ENCODE measurements around the gene BTAF1.
"Not testable (repeated sequence)": the region's sequence is repeated elsewhere in the genome, so short reads cannot be mapped to it uniquely, and the experiment has no call there.

The BTAF1 gene

GRCh38 chr10:91983416-91983815 lies 59.8 kb downstream of the BTAF1 start:
- Mint-ChIP-seq H3K4me1 (ENCODE audit: low read depth) (peaks cover 39% of the 10 kb centered on the region), H3K27ac (no peak overlapping the region), H3K9me3 (no peaks in the 10 kb centered on the region), H3K27me3 (no peaks in the 10 kb centered on the region), H3K4me3 (no peak overlapping the region), H3K36me3 (ENCODE audit: low read depth) (peaks cover 89% of the 10 kb centered on the region)

- H3K4me1 Mint-ChIP-seq (ENCODE audit: low read depth), result peaks cover 39% of the 10 kb centered on the region
- H3K9me3 Mint-ChIP-seq, result no peaks in the 10 kb centered on the region
- no peaks in the 10 kb centered on the region for H3K27me3 Mint-ChIP-seq
- H3K27ac Mint-ChIP-seq, result no peak overlapping the region
- no peak overlapping the region for H3K4me3 Mint-ChIP-seq
- H3K36me3 Mint-ChIP-seq (ENCODE audit: low read depth), result peaks cover 79% of the 10 kb centered on the region
These were observed 63.9 kb downstream of the BTAF1 start for GRCh38 chr10:91987397-91988037.

GRCh38 chr10:91992031-91992430 lies 68.5 kb downstream of the BTAF1 start:
- no peaks in the 10 kb centered on the region for H3K27me3 Mint-ChIP-seq
- peaks cover 10% of the 10 kb centered on the region for H3K4me1 Mint-ChIP-seq (ENCODE audit: low read depth)
- peaks cover 63% of the 10 kb centered on the region for H3K36me3 Mint-ChIP-seq (ENCODE audit: low read depth)
- no peak overlapping the region for H3K4me3 Mint-ChIP-seq
- no peak overlapping the region for H3K27ac Mint-ChIP-seq
- no peaks in the 10 kb centered on the region for H3K9me3 Mint-ChIP-seq

GRCh38 chr10:91996266-91996665 lies 72.7 kb downstream of the BTAF1 start:
- Mint-ChIP-seq H3K27me3 (no peaks in the 10 kb centered on the region), H3K36me3 (ENCODE audit: low read depth) (peaks cover 76% of the 10 kb centered on the region), H3K27ac (no peak overlapping the region), H3K9me3 (no peaks in the 10 kb centered on the region), H3K4me1 (ENCODE audit: low read depth) (peaks cover 4% of the 10 kb centered on the region), H3K4me3 (no peak overlapping the region)

GRCh38 chr10:92001581-92001980 lies 78.0 kb downstream of the BTAF1 start:
- Mint-ChIP-seq H3K9me3 (no peaks in the 10 kb centered on the region), H3K36me3 (ENCODE audit: low read depth) (peaks cover 90% of the 10 kb centered on the region), H3K4me1 (ENCODE audit: low read depth) (no peaks in the 10 kb centered on the region), H3K27ac (no peak overlapping the region), H3K4me3 (no peak overlapping the region), H3K27me3 (no peaks in the 10 kb centered on the region)

GRCh38 chr10:92001995-92002394 lies 78.4 kb downstream of the BTAF1 start:
- H3K36me3 Mint-ChIP-seq (ENCODE audit: low read depth), result peaks cover 88% of the 10 kb centered on the region
- H3K9me3 Mint-ChIP-seq, result no peaks in the 10 kb centered on the region
- H3K4me3 Mint-ChIP-seq, result no peak overlapping the region
- no peaks in the 10 kb centered on the region for H3K4me1 Mint-ChIP-seq (ENCODE audit: low read depth)
- no peak overlapping the region for H3K27ac Mint-ChIP-seq
- H3K27me3 Mint-ChIP-seq, result no peaks in the 10 kb centered on the region

GRCh38 chr10:92003258-92003657 lies 79.7 kb downstream of the BTAF1 start:
- Mint-ChIP-seq H3K27ac (no peak overlapping the region), H3K36me3 (ENCODE audit: low read depth) (peaks cover 84% of the 10 kb centered on the region), H3K27me3 (no peaks in the 10 kb centered on the region), H3K4me1 (ENCODE audit: low read depth) (no peaks in the 10 kb centered on the region), H3K4me3 (no peak overlapping the region), H3K9me3 (no peaks in the 10 kb centered on the region)

GRCh38 chr10:92005978-92006377 lies 82.4 kb downstream of the BTAF1 start:
- Mint-ChIP-seq H3K9me3 (no peaks in the 10 kb centered on the region), H3K36me3 (ENCODE audit: low read depth) (peaks cover 80% of the 10 kb centered on the region), H3K4me3 (no peak overlapping the region), H3K27me3 (no peaks in the 10 kb centered on the region), H3K4me1 (ENCODE audit: low read depth) (peaks cover 4% of the 10 kb centered on the region), H3K27ac (no peak overlapping the region)

- H3K36me3 Mint-ChIP-seq (ENCODE audit: low read depth), result peaks cover 76% of the 10 kb centered on the region
- no peaks in the 10 kb centered on the region for H3K27me3 Mint-ChIP-seq
- no peak overlapping the region for H3K27ac Mint-ChIP-seq
- H3K4me1 Mint-ChIP-seq (ENCODE audit: low read depth), result peaks cover 9% of the 10 kb centered on the region
- no peak overlapping the region for H3K4me3 Mint-ChIP-seq
- no peaks in the 10 kb centered on the region for H3K9me3 Mint-ChIP-seq
These were observed 85.9 kb downstream of the BTAF1 start for GRCh38 chr10:92009445-92009844.

GRCh38 chr10:92010047-92010735 lies 86.6 kb downstream of the BTAF1 start:
- Mint-ChIP-seq H3K4me1 (ENCODE audit: low read depth) (peaks cover 9% of the 10 kb centered on the region), H3K27ac (no peak overlapping the region)

GRCh38 chr10:92011560-92012214 lies 88.1 kb downstream of the BTAF1 start:
- Mint-ChIP-seq H3K27me3 (no peaks in the 10 kb centered on the region), H3K9me3 (no peaks in the 10 kb centered on the region), H3K27ac (peak overlapping the region; percentile 17), H3K36me3 (ENCODE audit: low read depth) (peaks cover 75% of the 10 kb centered on the region), H3K4me1 (ENCODE audit: low read depth) (peaks cover 9% of the 10 kb centered on the region), H3K4me3 (no peak overlapping the region)

More at GRCh38 chr10:92010047-92010735, 86.6 kb downstream of the BTAF1 start:
- Mint-ChIP-seq H3K4me3 (no peak overlapping the region), H3K36me3 (ENCODE audit: low read depth) (peaks cover 76% of the 10 kb centered on the region), H3K9me3 (no peaks in the 10 kb centered on the region), H3K27me3 (no peaks in the 10 kb centered on the region)

GRCh38 chr10:92014620-92015019 lies 91.0 kb downstream of the BTAF1 start:
- no peak overlapping the region for H3K27ac Mint-ChIP-seq
- no peaks in the 10 kb centered on the region for H3K9me3 Mint-ChIP-seq
- H3K4me3 Mint-ChIP-seq, result no peak overlapping the region
- H3K27me3 Mint-ChIP-seq, result no peaks in the 10 kb centered on the region
- H3K36me3 Mint-ChIP-seq (ENCODE audit: low read depth), result peaks cover 82% of the 10 kb centered on the region
- H3K4me1 Mint-ChIP-seq (ENCODE audit: low read depth), result peaks cover 5% of the 10 kb centered on the region

GRCh38 chr10:92024700-92025099 lies 101.1 kb downstream of the BTAF1 start:
- Mint-ChIP-seq H3K4me3 (no peak overlapping the region), H3K27me3 (no peaks in the 10 kb centered on the region), H3K4me1 (ENCODE audit: low read depth) (peaks cover 11% of the 10 kb centered on the region), H3K36me3 (ENCODE audit: low read depth) (peaks cover 70% of the 10 kb centered on the region), H3K27ac (peak overlapping the region; percentile 63), H3K9me3 (no peaks in the 10 kb centered on the region)

GRCh38 chr10:92025340-92025739 lies 101.8 kb downstream of the BTAF1 start:
- H3K4me3 Mint-ChIP-seq, H3K9me3 Mint-ChIP-seq, H3K27me3 Mint-ChIP-seq, H3K27ac Mint-ChIP-seq: not testable (repeated sequence)
- Mint-ChIP-seq H3K4me1 (ENCODE audit: low read depth) (peaks cover 11% of the 10 kb centered on the region), H3K36me3 (ENCODE audit: low read depth) (peaks cover 69% of the 10 kb centered on the region)

- Mint-ChIP-seq H3K27me3 (no peaks in the 10 kb centered on the region), H3K27ac (no peak overlapping the region), H3K4me3 (no peak overlapping the region), H3K9me3 (no peaks in the 10 kb centered on the region), H3K36me3 (ENCODE audit: low read depth) (peaks cover 75% of the 10 kb centered on the region), H3K4me1 (ENCODE audit: low read depth) (peaks cover 11% of the 10 kb centered on the region)
These were observed 103.6 kb downstream of the BTAF1 start for GRCh38 chr10:92027141-92027540.

Measured in stimulated activated naive CD8-positive, alpha-beta T cell treated with anti-CD3 and anti-CD28 coated beads, Interleukin-15, Interleukin-2, amounts not matched to agents 100 ng/mL and 50 ng/mL, for 24 hours (primary cell).